Mesendoderm (in vitro differentiated cells): ENCODE data around the gene MB21D2.

Experiments used
- DNase-seq: peaks from one replicate; pipeline ENCODE4 v3.0.0; 2013
- H2AK5ac ChIP-seq: 2 replicates; pipeline ENCODE4 v1.6.1; 2013; ENCODE audit warnings: low read length, inconsistent platforms
- H2BK120ac ChIP-seq: 2 replicates; pipeline ENCODE4 v1.6.1; 2013; ENCODE audit warnings: low read depth, mild to moderate bottlenecking, low read length, moderate library complexity, mixed read lengths
- H2BK15ac ChIP-seq: replicated peaks from 2 replicates; pipeline ENCODE4 v1.6.1; 2013; ENCODE audit warnings: low read depth, mild to moderate bottlenecking, moderate library complexity
- H2BK5ac ChIP-seq: 2 replicates; pipeline ENCODE4 v1.6.1; 2013; ENCODE audit warnings: low read length, inconsistent platforms
- H3K18ac ChIP-seq: 2 replicates; pipeline ENCODE4 v1.6.1; 2013; ENCODE audit warnings: mild to moderate bottlenecking, low read length, mixed read lengths
- H3K23ac ChIP-seq: one replicate; pipeline ENCODE4 v1.6.1; 2013; ENCODE audit warnings: low read length
- H3K27ac ChIP-seq: 2 replicates; pipeline ENCODE4 v1.5.1; 2013; ENCODE audit warnings: low read depth, mild to moderate bottlenecking, inconsistent platforms, low read length, moderate library complexity
- H3K27me3 ChIP-seq: 2 replicates; pipeline ENCODE4 v1.6.1; 2013; ENCODE audit warnings: low read length, control low read depth, mild to moderate bottlenecking, inconsistent platforms; ENCODE audit not compliant: insufficient read depth, poor library complexity
- H3K36me3 ChIP-seq: 2 replicates; pipeline ENCODE4 v1.6.1; 2013; ENCODE audit warnings: low read length, inconsistent platforms; ENCODE audit not compliant: control insufficient read depth, insufficient read depth
- H3K4ac ChIP-seq: one replicate; pipeline ENCODE4 v1.6.1; 2013; ENCODE audit warnings: low read depth, mild to moderate bottlenecking, low read length, moderate library complexity
- H3K4me1 ChIP-seq: 2 replicates; pipeline ENCODE4 v1.6.1; 2013; ENCODE audit warnings: low read depth, low read length, inconsistent platforms; ENCODE audit not compliant: control insufficient read depth
- H3K4me2 ChIP-seq: 2 replicates; pipeline ENCODE4 v1.6.1; 2013; ENCODE audit warnings: low read length
- H3K4me3 ChIP-seq: 2 replicates; pipeline ENCODE4 v1.5.1; 2013; ENCODE audit warnings: mild to moderate bottlenecking, low read length
- H3K56ac ChIP-seq: one replicate; pipeline ENCODE4 v1.6.1; 2013; ENCODE audit warnings: low read length
- H3K79me1 ChIP-seq: 2 replicates; pipeline ENCODE4 v1.6.1; 2013; ENCODE audit warnings: low read length, inconsistent platforms
- H3K79me2 ChIP-seq: 2 replicates; pipeline ENCODE4 v1.6.1; 2013; ENCODE audit warnings: mild to moderate bottlenecking, low read length; ENCODE audit not compliant: control insufficient read depth, insufficient read depth
- H3K9ac ChIP-seq: 2 replicates; pipeline ENCODE4 v1.6.1; 2013; ENCODE audit warnings: low read length, inconsistent platforms
- H4K5ac ChIP-seq: one replicate; pipeline ENCODE4 v1.6.1; 2013; ENCODE audit warnings: low read length
- H4K8ac ChIP-seq: one replicate; pipeline ENCODE4 v1.6.1; 2013; ENCODE audit warnings: low read depth, mild to moderate bottlenecking, control low read depth, low read length, moderate library complexity
- WGBS: extraction: QIAGEN DNeasy Blood & Tissue Kit; methylation state at CpG from one replicate; pipeline ENCODE4 v1.1.7; 2013; ENCODE audit warnings: low lambda C conversion rate, missing lambda C conversion rate; ENCODE audit not compliant: insufficient coverage; ENCODE audit errors: extremely low coverage; 5-methylcytosine and 5-hydroxymethylcytosine counted together

The MB21D2 gene

GRCh38 chr3:192929146-192929545 is 11.5 kb upstream of the MB21D2 start:
- WGBS = no CpG with 5 or more reads among the region's 2 CpGs
- H3K18ac ChIP-seq = no peak overlapping the region
- peak; percentile 65 for DNase-seq
- H2BK5ac ChIP-seq = no peak overlapping the region
- no peak overlapping the region for H3K27ac ChIP-seq
- H3K56ac ChIP-seq = no peak overlapping the region
- no peak overlapping the region for H3K4me2 ChIP-seq
- H3K4me1 ChIP-seq = peaks cover 2% of the 10 kb centered on the region
- no peak overlapping the region for H3K9ac ChIP-seq
- no peaks in the 10 kb centered on the region for H3K27me3 ChIP-seq
- no peak overlapping the region for H3K23ac ChIP-seq
- H3K79me2 ChIP-seq = no peaks in the 10 kb centered on the region
- H4K5ac ChIP-seq = no peak overlapping the region
- no peak overlapping the region for H4K8ac ChIP-seq
- H3K36me3 ChIP-seq = no peaks in the 10 kb centered on the region
- H2BK15ac ChIP-seq = no peak overlapping the region
- H3K4me3 ChIP-seq = no peak overlapping the region
- H2AK5ac ChIP-seq = no peak overlapping the region
- no peaks in the 10 kb centered on the region for H3K79me1 ChIP-seq
- no peak overlapping the region for H3K4ac ChIP-seq
- no peak overlapping the region for H2BK120ac ChIP-seq

- Histone ChIP-seq H3K4me3 (no peak overlapping the region), H3K79me1 (no peaks in the 10 kb centered on the region), H2BK15ac (no peak overlapping the region), H3K9ac (no peak overlapping the region), H2AK5ac (no peak overlapping the region), H4K5ac (no peak overlapping the region), H4K8ac (no peak overlapping the region), H3K27me3 (no peaks in the 10 kb centered on the region), H3K4me1 (peaks cover 2% of the 10 kb centered on the region), H3K79me2 (no peaks in the 10 kb centered on the region), H2BK120ac (no peak overlapping the region), H3K36me3 (no peaks in the 10 kb centered on the region), H3K4ac (no peak overlapping the region), H2BK5ac (no peak overlapping the region), H3K18ac (no peak overlapping the region), H3K56ac (no peak overlapping the region), H3K23ac (no peak overlapping the region), H3K27ac (no peak overlapping the region), H3K4me2 (no peak overlapping the region)
- no CpG with 5 or more reads among the region's 6 CpGs for WGBS
- DNase-seq = no peak
These were observed 11.1 kb upstream of the MB21D2 start for GRCh38 chr3:192928720-192929119.

GRCh38 chr3:192928016-192928415 is 10.4 kb upstream of the MB21D2 start:
- no peaks in the 10 kb centered on the region for H3K27me3 ChIP-seq
- no peak overlapping the region for H2BK15ac ChIP-seq
- H3K23ac ChIP-seq = no peak overlapping the region
- H3K4me2 ChIP-seq = no peak overlapping the region
- H2BK120ac ChIP-seq = no peak overlapping the region
- H3K4me1 ChIP-seq = peaks cover 2% of the 10 kb centered on the region
- H3K27ac ChIP-seq = no peak overlapping the region
- H4K5ac ChIP-seq = no peak overlapping the region
- no peak overlapping the region for H2AK5ac ChIP-seq
- H3K9ac ChIP-seq = no peak overlapping the region
- no peaks in the 10 kb centered on the region for H3K36me3 ChIP-seq
- H3K56ac ChIP-seq = no peak overlapping the region
- no peaks in the 10 kb centered on the region for H3K79me2 ChIP-seq
- no peak overlapping the region for H2BK5ac ChIP-seq
- no peak for DNase-seq
- no peak overlapping the region for H4K8ac ChIP-seq
- no peak overlapping the region for H3K4ac ChIP-seq
- H3K4me3 ChIP-seq = no peak overlapping the region
- H3K18ac ChIP-seq = no peak overlapping the region
- no peaks in the 10 kb centered on the region for H3K79me1 ChIP-seq

GRCh38 chr3:192927016-192927415 is 9.4 kb upstream of the MB21D2 start:
- H3K27ac ChIP-seq = no peak overlapping the region
- H3K27me3 ChIP-seq = no peaks in the 10 kb centered on the region
- H2BK5ac ChIP-seq = no peak overlapping the region
- no peak overlapping the region for H4K8ac ChIP-seq
- no peak overlapping the region for H2AK5ac ChIP-seq
- no peak overlapping the region for H3K23ac ChIP-seq
- no peak overlapping the region for H3K4me2 ChIP-seq
- no CpG with 5 or more reads among the region's 3 CpGs for WGBS
- H3K79me2 ChIP-seq = no peaks in the 10 kb centered on the region
- peak overlapping the region; percentile 79 for H2BK15ac ChIP-seq
- H3K9ac ChIP-seq = no peak overlapping the region
- H3K36me3 ChIP-seq = no peaks in the 10 kb centered on the region
- H3K4me1 ChIP-seq = peaks cover 3% of the 10 kb centered on the region
- no peak overlapping the region for H3K4me3 ChIP-seq
- no peak overlapping the region for H3K56ac ChIP-seq
- no peak overlapping the region for H3K4ac ChIP-seq
- peak; percentile 32 for DNase-seq
- no peak overlapping the region for H2BK120ac ChIP-seq
- H3K18ac ChIP-seq = no peak overlapping the region
- H3K79me1 ChIP-seq = no peaks in the 10 kb centered on the region
- H4K5ac ChIP-seq = no peak overlapping the region

GRCh38 chr3:192923731-192924130 is 6.1 kb upstream of the MB21D2 start:
- Histone ChIP-seq H3K18ac (no peak overlapping the region), H3K27ac (no peak overlapping the region), H4K5ac (no peak overlapping the region), H3K23ac (no peak overlapping the region), H3K27me3 (no peaks in the 10 kb centered on the region), H2AK5ac (no peak overlapping the region), H3K4me3 (no peak overlapping the region), H3K79me2 (no peaks in the 10 kb centered on the region), H3K9ac (no peak overlapping the region), H3K4ac (no peak overlapping the region), H3K56ac (no peak overlapping the region), H3K79me1 (no peaks in the 10 kb centered on the region), H3K36me3 (no peaks in the 10 kb centered on the region), H3K4me2 (no peak overlapping the region), H2BK5ac (no peak overlapping the region), H2BK120ac (no peak overlapping the region), H2BK15ac (peak overlapping the region; percentile 36), H3K4me1 (peaks cover 6% of the 10 kb centered on the region), H4K8ac (no peak overlapping the region)
- no peak for DNase-seq
- WGBS = no CpG with 5 or more reads among the region's 2 CpGs

- no peak overlapping the region for H2BK5ac ChIP-seq
- H3K36me3 ChIP-seq = no peaks in the 10 kb centered on the region
- no peak overlapping the region for H4K8ac ChIP-seq
- H3K18ac ChIP-seq = no peak overlapping the region
- H3K56ac ChIP-seq = no peak overlapping the region
- H2BK15ac ChIP-seq = no peak overlapping the region
- H3K27me3 ChIP-seq = no peaks in the 10 kb centered on the region
- H3K9ac ChIP-seq = no peak overlapping the region
- H3K79me2 ChIP-seq = no peaks in the 10 kb centered on the region
- no peak for DNase-seq
- no peak overlapping the region for H4K5ac ChIP-seq
- no peak overlapping the region for H3K4me3 ChIP-seq
- H3K27ac ChIP-seq = no peak overlapping the region
- H2AK5ac ChIP-seq = no peak overlapping the region
- H3K4ac ChIP-seq = no peak overlapping the region
- H3K4me2 ChIP-seq = no peak overlapping the region
- H2BK120ac ChIP-seq = no peak overlapping the region
- no peaks in the 10 kb centered on the region for H3K79me1 ChIP-seq
- peaks cover 8% of the 10 kb centered on the region for H3K4me1 ChIP-seq
- no peak overlapping the region for H3K23ac ChIP-seq
These were observed 4.1 kb upstream of the MB21D2 start for GRCh38 chr3:192921793-192922192.
